Memory B cell (primary cell): ENCODE measurements around the gene IKZF4.
A peak's percentile ranks its signal among the peaks of the same experiment; 100 is the strongest.

Experiments
- ATAC-seq: fragments of 150-1000 bp; cut with Tn5 transposase; 2 replicates; pipeline ENCODE4 v1.10.0; 2021; ENCODE audit warnings: low read depth, mild to moderate bottlenecking, moderate library complexity
- DNase-seq, 2 donors: peaks; one replicate each; pipeline ENCODE4 v3.0.0; 2022; ENCODE audit warnings: low spot score in 2 of 2
- H3K27ac Mint-ChIP-seq: one replicate; pipeline ENCODE4 v1.8.0; 2022; ENCODE audit warnings: mild to moderate bottlenecking, moderate library complexity, mixed read lengths
- H3K27me3 Mint-ChIP-seq: one replicate; pipeline ENCODE4 v1.8.0; 2022; ENCODE audit warnings: mixed read lengths
- H3K36me3 Mint-ChIP-seq: one replicate; pipeline ENCODE4 v1.8.0; 2022; ENCODE audit warnings: mild to moderate bottlenecking, mixed read lengths
- H3K4me1 Mint-ChIP-seq: one replicate; pipeline ENCODE4 v1.8.0; 2022; ENCODE audit warnings: mixed read lengths
- H3K4me3 Mint-ChIP-seq: one replicate; pipeline ENCODE4 v1.8.0; 2022; ENCODE audit warnings: mild to moderate bottlenecking, moderate library complexity, mixed read lengths
- H3K9me3 Mint-ChIP-seq: one replicate; pipeline ENCODE4 v1.8.0; 2022; ENCODE audit warnings: mixed read lengths

Gene IKZF4

GRCh38 chr12:56078427-56078826 is 57.6 kb downstream of the IKZF4 start:
- Mint-ChIP-seq H3K4me1 (no peaks in the 10 kb centered on the region), H3K4me3 (peak overlapping the region; percentile 83), H3K9me3 (no peaks in the 10 kb centered on the region), H3K36me3 (no peaks in the 10 kb centered on the region), H3K27me3 (peaks cover 3% of the 10 kb centered on the region), H3K27ac (no peak overlapping the region)
- DNase-seq, result no peak
- no peak for ATAC-seq

GRCh38 chr12:56078931-56079722 is 58.3 kb downstream of the IKZF4 start:
- DNase-seq (peak; percentile 44 to 61), ATAC-seq (peak; percentile 80)
- no peaks in the 10 kb centered on the region for H3K4me1 Mint-ChIP-seq
- peaks cover 6% of the 10 kb centered on the region for H3K27me3 Mint-ChIP-seq
- H3K36me3 Mint-ChIP-seq, result no peaks in the 10 kb centered on the region
- H3K27ac Mint-ChIP-seq, result no peak overlapping the region
- H3K9me3 Mint-ChIP-seq, result no peaks in the 10 kb centered on the region
- peak overlapping the region; percentile 83 for H3K4me3 Mint-ChIP-seq

DNA sequence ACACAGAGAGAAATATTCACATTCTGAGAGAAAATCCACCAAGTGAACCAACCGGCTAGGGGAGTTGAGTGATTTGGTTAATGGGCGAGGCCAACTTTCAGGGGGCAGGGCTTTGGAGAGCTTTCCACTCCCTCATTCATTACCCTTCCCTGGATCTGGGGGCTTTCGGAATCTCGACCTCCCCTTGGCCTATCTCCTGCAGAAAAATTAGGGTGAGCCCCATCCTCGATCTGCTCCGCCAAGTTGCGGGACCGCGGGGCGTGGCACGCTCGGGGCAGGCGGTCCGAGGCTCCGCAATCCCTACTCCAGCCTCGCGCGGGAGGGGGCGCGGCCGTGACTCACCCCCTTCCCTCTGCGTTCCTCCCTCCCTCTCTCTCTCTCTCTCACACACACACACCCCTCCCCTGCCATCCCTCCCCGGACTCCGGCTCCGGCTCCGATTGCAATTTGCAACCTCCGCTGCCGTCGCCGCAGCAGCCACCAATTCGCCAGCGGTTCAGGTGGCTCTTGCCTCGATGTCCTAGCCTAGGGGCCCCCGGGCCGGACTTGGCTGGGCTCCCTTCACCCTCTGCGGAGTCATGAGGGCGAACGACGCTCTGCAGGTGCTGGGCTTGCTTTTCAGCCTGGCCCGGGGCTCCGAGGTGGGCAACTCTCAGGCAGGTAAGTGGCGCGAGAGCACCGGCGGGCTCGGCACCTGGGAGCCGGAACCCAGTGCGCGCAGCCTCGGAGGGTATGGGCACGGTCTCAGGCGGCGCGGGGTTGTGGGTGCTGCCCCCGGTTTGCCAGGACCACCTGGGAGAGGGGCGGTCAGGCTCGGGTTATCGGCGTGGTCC is 59.1 kb downstream of the IKZF4 start, which contains the start of gene ERBB3:
TSS of gene ERBB3 (plus strand) at position 443 of the 833 bp plus-strand sequence. CDS start at position 579, 136 bp downstream.
- Mint-ChIP-seq H3K4me1 (no peaks in the 10 kb centered on the region), H3K36me3 (no peaks in the 10 kb centered on the region), H3K4me3 (peak within 1 kb of the TSS; percentile 83), H3K27ac (no peak within 1 kb of the TSS), H3K27me3 (peaks cover 6% of the 10 kb centered on the region), H3K9me3 (no peaks in the 10 kb centered on the region)
- DNase-seq (peak in 1 of 2 donors; percentile 38), ATAC-seq (peak; percentile 62)

- peaks cover 6% of the 10 kb centered on the region for H3K27me3 Mint-ChIP-seq
- H3K9me3 Mint-ChIP-seq, result no peaks in the 10 kb centered on the region
- no peaks in the 10 kb centered on the region for H3K4me1 Mint-ChIP-seq
- H3K36me3 Mint-ChIP-seq, result no peaks in the 10 kb centered on the region
- H3K27ac Mint-ChIP-seq, result no peak overlapping the region
- peak overlapping the region; percentile 83 for H3K4me3 Mint-ChIP-seq
- no peak for ATAC-seq
- no peak for DNase-seq
Observed at GRCh38 chr12:56080556-56081138, 59.8 kb downstream of the IKZF4 start.

DNA sequence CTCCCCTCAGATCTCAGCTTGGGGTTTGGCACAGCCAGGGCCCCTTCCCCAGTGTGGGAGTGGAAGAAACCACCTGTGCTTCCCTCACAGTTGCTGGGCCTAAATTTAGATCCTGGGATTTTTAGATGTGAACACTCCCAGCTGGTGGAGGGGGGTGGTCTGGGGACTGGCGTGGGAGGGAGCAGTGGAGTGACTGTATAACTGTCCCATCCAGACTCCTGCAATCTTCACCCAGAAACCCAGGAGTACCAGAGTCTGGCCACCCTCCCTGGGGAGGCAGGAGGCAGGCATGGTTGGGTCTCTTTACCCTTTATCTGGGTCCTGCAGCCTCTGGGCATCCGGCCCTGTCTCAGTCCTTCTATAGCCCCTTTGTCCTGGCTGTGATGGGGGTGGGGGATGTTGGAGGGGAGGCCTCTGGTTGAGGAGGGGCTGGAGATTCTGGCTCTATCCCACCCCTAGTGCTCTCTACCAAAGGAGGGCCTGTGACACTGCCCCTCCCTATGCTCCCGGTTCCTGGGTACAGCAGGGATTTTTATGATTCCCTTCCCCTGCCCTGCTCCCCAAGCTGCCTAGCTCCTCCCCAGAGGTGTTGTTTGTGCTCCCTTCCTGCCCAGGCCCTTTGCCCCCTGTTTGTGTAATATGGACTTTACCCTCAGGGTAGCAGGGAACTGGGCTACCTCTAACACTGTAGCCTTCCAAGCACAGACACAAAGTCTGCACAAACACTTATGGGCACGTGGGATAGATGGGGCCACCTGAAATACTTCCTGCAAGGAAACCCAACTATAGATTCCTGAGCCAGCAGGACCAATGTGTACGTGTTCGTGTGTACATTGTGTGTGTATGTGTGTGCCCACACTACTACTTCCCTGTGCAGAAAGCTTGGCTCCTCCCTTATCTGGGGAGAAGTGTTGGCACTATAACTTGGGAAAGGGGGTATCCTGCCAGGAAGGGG is 60.8 kb downstream of the IKZF4 start:
- no peaks in the 10 kb centered on the region for H3K4me1 Mint-ChIP-seq
- ATAC-seq (no peak), DNase-seq (no peak)
- no peaks in the 10 kb centered on the region for H3K9me3 Mint-ChIP-seq
- H3K27me3 Mint-ChIP-seq, result peaks cover 6% of the 10 kb centered on the region
- H3K4me3 Mint-ChIP-seq, result peak overlapping the region; percentile 76
- H3K27ac Mint-ChIP-seq, result no peak overlapping the region
- no peaks in the 10 kb centered on the region for H3K36me3 Mint-ChIP-seq

GRCh38 chr12:56082382-56082781 is 61.5 kb downstream of the IKZF4 start:
- Mint-ChIP-seq H3K36me3 (no peaks in the 10 kb centered on the region), H3K9me3 (no peaks in the 10 kb centered on the region), H3K4me1 (no peaks in the 10 kb centered on the region), H3K4me3 (no peak overlapping the region), H3K27ac (no peak overlapping the region), H3K27me3 (peaks cover 6% of the 10 kb centered on the region)
- DNase-seq (no peak), ATAC-seq (no peak)

DNA sequence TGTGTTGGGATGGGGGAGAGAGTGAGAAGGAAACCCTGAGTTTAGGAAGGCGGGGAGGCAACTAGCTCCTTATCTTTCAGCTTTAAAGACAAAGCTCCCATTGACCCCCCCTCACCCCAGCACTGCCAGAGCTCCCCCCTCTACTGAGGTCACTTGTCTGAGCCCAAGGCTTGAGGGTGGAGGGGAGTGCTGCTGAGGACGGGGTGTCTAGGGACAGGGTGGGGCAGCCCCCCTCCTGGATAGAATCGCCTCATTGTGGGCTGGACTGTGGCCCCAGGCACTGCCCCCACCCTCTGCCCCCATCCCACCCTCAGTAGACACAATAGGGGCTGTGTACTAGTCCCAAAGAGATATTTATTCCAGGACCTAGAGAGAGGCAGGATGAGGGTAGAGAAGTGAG is 62.1 kb downstream of the IKZF4 start:
- H3K4me3 Mint-ChIP-seq, result no peak overlapping the region
- DNase-seq, result no peak
- H3K9me3 Mint-ChIP-seq, result no peaks in the 10 kb centered on the region
- H3K4me1 Mint-ChIP-seq, result no peaks in the 10 kb centered on the region
- ATAC-seq, result no peak
- H3K27me3 Mint-ChIP-seq, result peaks cover 6% of the 10 kb centered on the region
- H3K27ac Mint-ChIP-seq, result no peak overlapping the region
- no peaks in the 10 kb centered on the region for H3K36me3 Mint-ChIP-seq

DNA sequence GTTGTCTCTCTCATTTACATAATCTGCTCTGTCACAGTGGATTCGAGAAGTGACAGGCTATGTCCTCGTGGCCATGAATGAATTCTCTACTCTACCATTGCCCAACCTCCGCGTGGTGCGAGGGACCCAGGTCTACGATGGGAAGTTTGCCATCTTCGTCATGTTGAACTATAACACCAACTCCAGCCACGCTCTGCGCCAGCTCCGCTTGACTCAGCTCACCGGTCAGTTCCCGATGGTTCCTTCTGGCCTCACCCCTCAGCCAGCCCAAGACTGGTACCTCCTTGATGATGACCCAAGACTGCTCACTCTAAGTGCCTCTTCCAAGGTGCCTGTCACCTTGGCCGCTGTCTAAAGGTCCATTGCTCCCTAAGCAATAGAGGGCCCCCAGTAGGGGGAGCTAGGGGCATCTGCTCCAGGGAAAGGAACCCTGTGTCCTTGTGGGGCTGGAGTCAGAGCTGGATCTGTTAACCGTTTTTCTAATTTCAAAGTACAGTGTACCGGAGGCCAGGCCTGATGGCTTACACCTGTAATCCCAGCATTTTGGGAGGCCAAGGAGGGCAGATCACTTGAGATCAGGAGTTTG is 64.2 kb downstream of the IKZF4 start:
- Mint-ChIP-seq H3K27me3 (peaks cover 6% of the 10 kb centered on the region), H3K36me3 (no peaks in the 10 kb centered on the region), H3K4me1 (no peaks in the 10 kb centered on the region), H3K4me3 (no peak overlapping the region), H3K9me3 (no peaks in the 10 kb centered on the region), H3K27ac (no peak overlapping the region)
- DNase-seq (no peak), ATAC-seq (no peak)

GRCh38 chr12:56086096-56086495 is 65.3 kb downstream of the IKZF4 start:
- Mint-ChIP-seq H3K36me3 (no peaks in the 10 kb centered on the region), H3K9me3 (no peaks in the 10 kb centered on the region), H3K27ac (no peak overlapping the region), H3K4me3 (no peak overlapping the region), H3K4me1 (no peaks in the 10 kb centered on the region), H3K27me3 (peaks cover 8% of the 10 kb centered on the region)
- DNase-seq (no peak), ATAC-seq (no peak)

- no peak for DNase-seq
- Mint-ChIP-seq H3K4me3 (no peak overlapping the region), H3K27me3 (peaks cover 8% of the 10 kb centered on the region), H3K9me3 (no peaks in the 10 kb centered on the region), H3K27ac (no peak overlapping the region), H3K36me3 (no peaks in the 10 kb centered on the region), H3K4me1 (no peaks in the 10 kb centered on the region)
- no peak for ATAC-seq
Observed at GRCh38 chr12:56086608-56087007, 65.8 kb downstream of the IKZF4 start.

DNA sequence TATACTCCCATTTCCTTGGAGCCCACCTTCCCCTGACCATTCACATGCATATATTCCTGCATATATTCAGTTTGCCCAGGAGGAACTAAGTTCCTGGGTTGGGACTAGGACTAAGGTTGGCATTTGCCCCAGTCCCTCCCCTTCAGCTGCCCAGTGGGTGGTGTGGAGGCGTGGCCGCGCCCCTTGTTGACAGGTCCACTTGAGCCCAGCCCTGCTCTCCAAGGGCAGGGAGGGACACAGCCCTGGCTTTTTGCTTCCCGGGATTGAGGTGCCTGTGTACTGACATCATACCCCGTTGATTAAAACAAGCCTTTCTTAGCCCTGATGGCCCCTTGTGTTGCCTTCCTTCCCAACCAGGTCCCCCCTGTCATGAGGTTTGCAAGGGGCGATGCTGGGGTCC is 66.4 kb downstream of the IKZF4 start:
- no peaks in the 10 kb centered on the region for H3K9me3 Mint-ChIP-seq
- H3K4me3 Mint-ChIP-seq, result no peak overlapping the region
- DNase-seq, result no peak
- H3K36me3 Mint-ChIP-seq, result no peaks in the 10 kb centered on the region
- no peak for ATAC-seq
- H3K4me1 Mint-ChIP-seq, result no peaks in the 10 kb centered on the region
- H3K27me3 Mint-ChIP-seq, result peaks cover 5% of the 10 kb centered on the region
- no peak overlapping the region for H3K27ac Mint-ChIP-seq
